ENCODE data around the gene EIF2S1.
"Not testable (repeated sequence)": the region's sequence is repeated elsewhere in the genome, so short reads cannot be mapped to it uniquely, and the experiment has no call there.

Gene EIF2S1

GRCh38 chr14:67410313-67410712 is 50.2 kb downstream of the EIF2S1 start:
- H3K4me3 ChIP-seq (ENCODE audit: low read depth, low read length), result no peak overlapping the region
- TF ChIP-seq MAX (IDR thresholded peaks at IDR 0.05; ENCODE audit: low read depth, low read length) (no peak), POLR2A (IDR thresholded peaks at IDR 0.05; ENCODE audit: extremely low read depth, insufficient read length) (no peak), MYC (IDR thresholded peaks at IDR 0.05; ENCODE audit: low read depth, low read length) (no peak)
- TF ChIP-seq, protein P1, sequence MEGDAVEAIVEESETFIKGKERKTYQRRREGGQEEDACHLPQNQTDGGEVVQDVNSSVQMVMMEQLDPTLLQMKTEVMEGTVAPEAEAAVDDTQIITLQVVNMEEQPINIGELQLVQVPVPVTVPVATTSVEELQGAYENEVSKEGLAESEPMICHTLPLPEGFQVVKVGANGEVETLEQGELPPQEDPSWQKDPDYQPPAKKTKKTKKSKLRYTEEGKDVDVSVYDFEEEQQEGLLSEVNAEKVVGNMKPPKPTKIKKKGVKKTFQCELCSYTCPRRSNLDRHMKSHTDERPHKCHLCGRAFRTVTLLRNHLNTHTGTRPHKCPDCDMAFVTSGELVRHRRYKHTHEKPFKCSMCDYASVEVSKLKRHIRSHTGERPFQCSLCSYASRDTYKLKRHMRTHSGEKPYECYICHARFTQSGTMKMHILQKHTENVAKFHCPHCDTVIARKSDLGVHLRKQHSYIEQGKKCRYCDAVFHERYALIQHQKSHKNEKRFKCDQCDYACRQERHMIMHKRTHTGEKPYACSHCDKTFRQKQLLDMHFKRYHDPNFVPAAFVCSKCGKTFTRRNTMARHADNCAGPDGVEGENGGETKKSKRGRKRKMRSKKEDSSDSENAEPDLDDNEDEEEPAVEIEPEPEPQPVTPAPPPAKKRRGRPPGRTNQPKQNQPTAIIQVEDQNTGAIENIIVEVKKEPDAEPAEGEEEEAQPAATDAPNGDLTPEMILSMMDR (IDR thresholded peaks at IDR 0.05; ENCODE audit: low read depth, low read length), result no peak
- no peak for DNase-seq (ENCODE audit: low read depth)

- DNase-seq (ENCODE audit: low read depth), result no peak
- H3K4me3 ChIP-seq (ENCODE audit: low read depth, low read length), result no peak overlapping the region
- TF ChIP-seq MAX (IDR thresholded peaks at IDR 0.05; ENCODE audit: low read depth, low read length), result no peak
- TF ChIP-seq MYC (IDR thresholded peaks at IDR 0.05; ENCODE audit: low read depth, low read length), result no peak
- TF ChIP-seq, protein P1 (IDR thresholded peaks at IDR 0.05; ENCODE audit: low read depth, low read length), result no peak
- TF ChIP-seq POLR2A (IDR thresholded peaks at IDR 0.05; ENCODE audit: extremely low read depth, insufficient read length), result no peak
Observed at GRCh38 chr14:67411370-67411769, 51.2 kb downstream of the EIF2S1 start.

GRCh38 chr14:67411820-67412421 is 51.8 kb downstream of the EIF2S1 start, which contains the start of gene PLEK2:
Gene PLEK2 (minus strand): TSS chr14:67412165. CDS start chr14:67412059, 106 bp downstream.
- H3K4me3 ChIP-seq (ENCODE audit: low read depth, low read length), result no peak within 1 kb of the TSS
- DNase-seq (ENCODE audit: low read depth), result no peak
- no peak for TF ChIP-seq MAX (IDR thresholded peaks at IDR 0.05; ENCODE audit: low read depth, low read length)
- TF ChIP-seq, protein P1 (IDR thresholded peaks at IDR 0.05; ENCODE audit: low read depth, low read length), result no peak
- TF ChIP-seq MYC (IDR thresholded peaks at IDR 0.05; ENCODE audit: low read depth, low read length), result no peak
- no peak for TF ChIP-seq POLR2A (IDR thresholded peaks at IDR 0.05; ENCODE audit: extremely low read depth, insufficient read length)

GRCh38 chr14:67413806-67414769 is 54.0 kb downstream of the EIF2S1 start:
- TF ChIP-seq POLR2A (IDR thresholded peaks at IDR 0.05; ENCODE audit: extremely low read depth, insufficient read length) (no peak), MAX (IDR thresholded peaks at IDR 0.05; ENCODE audit: low read depth, low read length) (no peak), MYC (IDR thresholded peaks at IDR 0.05; ENCODE audit: low read depth, low read length) (no peak)
- TF ChIP-seq, protein P1 (IDR thresholded peaks at IDR 0.05; ENCODE audit: low read depth, low read length), result no peak
- peak; percentile 87 for DNase-seq (ENCODE audit: low read depth)
- H3K4me3 ChIP-seq (ENCODE audit: low read depth, low read length), result no peak overlapping the region

DNA sequence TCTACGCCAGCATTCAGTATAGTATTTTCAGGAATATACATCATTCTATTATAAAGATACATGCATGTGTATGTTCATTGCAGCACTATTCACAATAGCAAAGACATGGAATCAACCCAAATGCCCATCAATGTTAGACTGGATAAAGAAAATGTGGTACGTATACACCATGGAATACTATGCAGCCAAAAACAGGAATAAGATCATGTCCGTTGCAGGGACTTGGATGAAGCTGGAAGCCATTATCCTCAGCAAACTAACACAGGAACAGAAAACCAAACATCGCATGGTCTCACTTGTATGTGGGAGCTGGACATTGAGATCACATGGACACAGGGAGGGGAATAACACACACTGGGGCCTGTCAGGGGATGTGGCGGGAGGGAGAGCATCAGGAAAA is 55.5 kb downstream of the EIF2S1 start:
- DNase-seq (ENCODE audit: low read depth); H3K4me3 ChIP-seq (ENCODE audit: low read depth, low read length): not testable (repeated sequence)

- no peak overlapping the region for H3K4me3 ChIP-seq (ENCODE audit: low read depth, low read length)
- DNase-seq (ENCODE audit: low read depth), result no peak
- TF ChIP-seq POLR2A (IDR thresholded peaks at IDR 0.05; ENCODE audit: extremely low read depth, insufficient read length) (no peak), MAX (IDR thresholded peaks at IDR 0.05; ENCODE audit: low read depth, low read length) (no peak), MYC (IDR thresholded peaks at IDR 0.05; ENCODE audit: low read depth, low read length) (no peak)
- TF ChIP-seq, protein P1 (IDR thresholded peaks at IDR 0.05; ENCODE audit: low read depth, low read length), result no peak
Observed at GRCh38 chr14:67416085-67416484, 56.0 kb downstream of the EIF2S1 start.

All from NB4 (cell line).